ENCODE data around the gene TAC4. TPM values are rescaled to one million over a fixed set of nuclear protein-coding genes. Genes with fewer than 3 reads are reported as not detected.
A peak's percentile ranks its signal among the peaks of the same experiment; 100 is the strongest.

The TAC4 gene
- total and polyA plus RNA-seq, 2 of the 13 experiments (the other 11 are each of a cell fraction or from before 2014, with no cell fraction given) = not detected

GRCh38 chr17:49788478-49789242 lies 59.2 kb downstream of the TAC4 start, which contains the start of gene KAT7 (continued):
- no peak for TF ChIP-seq NONO (IDR thresholded peaks at IDR 0.05)
- peak; percentile 90 for TF ChIP-seq NONO (CRISPR knock-in tag; conservative IDR thresholded peaks at IDR 0.05)
- TF ChIP-seq ZNF501 (CRISPR knock-in tag; IDR thresholded peaks at IDR 0.05) = peak; percentile 96
- 0 out of 2 replicates have a peak, but pooled peaks have one; percentile 72 for TF ChIP-seq ZNF576 (CRISPR knock-in tag; IDR thresholded peaks at IDR 0.05)
- peak; percentile 85; the same call in 1 of the 2 replicates for TF ChIP-seq ZNF124 (CRISPR knock-in tag; IDR thresholded peaks at IDR 0.05)
- TF ChIP-seq ZFP36 (IDR thresholded peaks at IDR 0.05; ENCODE audit: borderline replicate concordance, low read depth, low read length, partially characterized antibody) = no peak
- TF ChIP-seq HNF1B (CRISPR knock-in tag; IDR thresholded peaks at IDR 0.05) = peak; percentile 78; the same call in 1 of the 2 replicates
- TF ChIP-seq RARA (CRISPR knock-in tag; IDR thresholded peaks at IDR 0.05) = no peak
- 0 out of 2 replicates have a peak, but pooled peaks have one; percentile 43 for TF ChIP-seq ZFP90 (CRISPR knock-in tag; IDR thresholded peaks at IDR 0.05; ENCODE audit: borderline replicate concordance)
- no peak for TF ChIP-seq ZNF670 (CRISPR knock-in tag; IDR thresholded peaks at IDR 0.05; ENCODE audit: borderline replicate concordance)
- TF ChIP-seq ARNT (IDR thresholded peaks at IDR 0.05) = no peak
- TF ChIP-seq DNMT1 (CRISPR knock-in tag; IDR thresholded peaks at IDR 0.05) = no peak; the same call in 1 of the 2 replicates
- peak; percentile 52; the same call in 1 of the 2 replicates for TF ChIP-seq ZNF430 (CRISPR knock-in tag; IDR thresholded peaks at IDR 0.05)
- no peak for TF ChIP-seq TRIM22 (IDR thresholded peaks at IDR 0.05)
- no peak for TF ChIP-seq CC2D1A (CRISPR knock-in tag; IDR thresholded peaks at IDR 0.05)
- TF ChIP-seq RFX1 (IDR thresholded peaks at IDR 0.05) = no peak
- TF ChIP-seq MED13 (CRISPR knock-in tag; IDR thresholded peaks at IDR 0.05) = peak; percentile 62
- peak; percentile 98 for TF ChIP-seq ZNF280B (CRISPR knock-in tag; IDR thresholded peaks at IDR 0.05; ENCODE audit: borderline replicate concordance)
- no peak for TF ChIP-seq ELK4 (CRISPR knock-in tag; IDR thresholded peaks at IDR 0.05; ENCODE audit: borderline replicate concordance)
- 0 out of 2 replicates have a peak, but pooled peaks have one; percentile 18 for TF ChIP-seq ZNF296 (CRISPR knock-in tag; conservative IDR thresholded peaks at IDR 0.05)
- TF ChIP-seq TEAD3 (CRISPR knock-in tag; optimal IDR thresholded peaks at IDR 0.05; ENCODE audit: borderline replicate concordance) = peak; percentile 75
- peak; percentile 99 for TF ChIP-seq KAT8 (CRISPR knock-in tag; IDR thresholded peaks at IDR 0.05)
- TF ChIP-seq MXD4 (CRISPR knock-in tag; IDR thresholded peaks at IDR 0.05) = peak; percentile 42; the same call in 1 of the 2 replicates
- no peak for TF ChIP-seq ZNF558 (CRISPR knock-in tag; IDR thresholded peaks at IDR 0.05; ENCODE audit: borderline replicate concordance)
- TF ChIP-seq SP4 (CRISPR knock-in tag; IDR thresholded peaks at IDR 0.05) = peak; percentile 99
- TF ChIP-seq ZBTB42 (CRISPR knock-in tag; IDR thresholded peaks at IDR 0.05) = 0 out of 2 replicates have a peak, but pooled peaks have one; percentile 45

Measured in HepG2 (cell line).